Vagina (tissue), 2 donors: Measurements from ENCODE around the gene INSYN1. TPM values are rescaled to one million over a fixed set of nuclear protein-coding genes. Genes with fewer than 3 reads are reported as not detected.

Source experiments
- DNase-seq, 2 donors: peaks; one replicate each; pipeline ENCODE4 v3.0.0-alpha.2; 2017; ENCODE audit errors: extremely low spot score in 2 of 2
- H3K27ac ChIP-seq: fragments of 200-600 bp; sonication (generic); one replicate; pipeline ENCODE4 v1.5.1; 2019
- H3K27me3 ChIP-seq: fragments of 200-600 bp; sonication (generic); one replicate; pipeline ENCODE4 v1.5.1; 2019
- H3K36me3 ChIP-seq, 2 donors: fragments of 200-600 bp; sonication (generic); one replicate each; pipeline ENCODE4 v1.5.1; 2017 to 2019
- H3K4me1 ChIP-seq: fragments of 200-600 bp; sonication (generic); one replicate; pipeline ENCODE4 v1.5.1; 2019
- H3K4me3 ChIP-seq, 2 donors: fragments of 200-600 bp; sonication (generic); 1 replicate in 1 of 2; 2 replicates in 1 of 2; pipeline ENCODE4 v1.5.1; 2016 to 2019
- H3K9me3 ChIP-seq: fragments of 200-600 bp; sonication (generic); one replicate; pipeline ENCODE4 v1.5.1; 2019
- CTCF ChIP-seq, 3 experiments: fragments of 450-650 bp in 2 of 3; fragments of 200-600 bp in 1 of 3; sonication (generic) in 1 of 3; IDR thresholded peaks; one replicate each; pipeline ENCODE4 v1.5.1; 2017 to 2019; ENCODE audit warnings: antibody characterized with exemption in 3 of 3, mild to moderate bottlenecking in 2 of 3, moderate library complexity in 2 of 3
- POLR2A ChIP-seq, 2 donors: fragments of 450-650 bp; IDR thresholded peaks; one replicate each; pipeline ENCODE4 v1.6.1; 2017; ENCODE audit warnings: antibody characterized with exemption in 2 of 2, mild to moderate bottlenecking in 2 of 2, moderate library complexity in 2 of 2
- POLR2AphosphoS5 ChIP-seq, 2 donors: sonication (generic); formaldehyde crosslinking; IDR thresholded peaks; one replicate each; pipeline ENCODE4 v1.9.0; 2017; ENCODE audit warnings: antibody characterized with exemption in 2 of 2, mild to moderate bottlenecking in 2 of 2, low read depth in 1 of 2; ENCODE audit not compliant: insufficient read depth in 1 of 2
- intact Hi-C: fragments of 100-400 bp; cut with DNase I; formaldehyde crosslinking; loops from one replicate; pipeline ENCODE4 v1.15.1; 2023
- total RNA-seq: library from RNA; depleted of rRNA; stranded (reverse); fragments of >200 nt; gene quantifications from one replicate; pipeline ENCODE4 v1.2.3, GENCODE V29; 2016

Gene INSYN1
- total RNA-seq, 1 donor from 2014 or later: 5.6 TPM

GRCh38 chr15:73686781-73687256 is 66.3 kb downstream of the INSYN1 start:
- Histone ChIP-seq H3K4me1 (peaks cover 72% of the 10 kb centered on the region), H3K9me3 (no peaks in the 10 kb centered on the region), H3K27ac (peak overlapping the region; percentile 93), H3K36me3 (no peaks in the 10 kb centered on the region), H3K4me3 (peak overlapping the region in 1 of 2 donors; percentile 0), H3K27me3 (no peaks in the 10 kb centered on the region)
- intact Hi-C loops: no loop called here
- DNase-seq: peak in 1 of 2 donors; percentile 87
- TF ChIP-seq POLR2AphosphoS5 (IDR thresholded peaks at IDR 0.05; ENCODE audit: insufficient read depth in 1 of 2, low read depth in 1 of 2) (no peak), POLR2A (IDR thresholded peaks at IDR 0.05) (no peak), CTCF (IDR thresholded peaks at IDR 0.05) (no peak)

- Histone ChIP-seq H3K9me3 (no peaks in the 10 kb centered on the region), H3K27me3 (no peaks in the 10 kb centered on the region), H3K27ac (peak overlapping the region; percentile 93), H3K4me1 (peaks cover 64% of the 10 kb centered on the region), H3K36me3 (no peaks in the 10 kb centered on the region), H3K4me3 (peak overlapping the region; percentile 79 to 89)
- intact Hi-C loops: no loop called here
- no peak for DNase-seq
- TF ChIP-seq POLR2AphosphoS5 (IDR thresholded peaks at IDR 0.05; ENCODE audit: insufficient read depth in 1 of 2, low read depth in 1 of 2) (no peak), POLR2A (IDR thresholded peaks at IDR 0.05) (no peak), CTCF (IDR thresholded peaks at IDR 0.05) (no peak)
Observed at GRCh38 chr15:73685981-73686380, 67.2 kb downstream of the INSYN1 start.

Other genes with a start within 250 kb of the INSYN1 start
- gene NPTN, start 120.0 kb downstream of the INSYN1 start, total RNA-seq: 139 TPM
- 78.1 TPM for gene CD276, start 69.0 kb downstream of the INSYN1 start, total RNA-seq
- not detected for gene TBC1D21, start 120.2 kb upstream of the INSYN1 start, total RNA-seq
- 29.0 TPM for gene LOXL1, start 173.1 kb upstream of the INSYN1 start, total RNA-seq
- gene STOML1, start 238.9 kb upstream of the INSYN1 start, total RNA-seq: 15.0 TPM
- 107 TPM for gene PML, start 241.4 kb upstream of the INSYN1 start, total RNA-seq